Activated T-helper 2 cell treated with anti-CD3 and anti-CD28 coated beads, Interferon-gamma antibody, Interleukin-2, Interleukin-4, amounts not matched to agents 10 μg/mL and 5 μg/mL and 100 μg/mL, durations not matched to agents 14 hours and 24 hours and 36 hours (primary cell): Measurements from ENCODE around the gene HEXD. TPM values are rescaled to one million over a fixed set of nuclear protein-coding genes. Genes with fewer than 3 reads are reported as not detected.
"Not testable (repeated sequence)": the region's sequence is repeated elsewhere in the genome, so short reads cannot be mapped to it uniquely, and the experiment has no call there.

Source experiments
- DNase-seq: peaks from one replicate; pipeline ENCODE4 v3.0.0; 2021; ENCODE audit warnings: low spot score
- H3K27ac Mint-ChIP-seq: one replicate; pipeline ENCODE4 v1.8.0; 2021; ENCODE audit warnings: mixed read lengths
- H3K27me3 Mint-ChIP-seq: one replicate; pipeline ENCODE4 v1.8.0; 2021; ENCODE audit warnings: low read depth, mixed read lengths
- H3K36me3 Mint-ChIP-seq: one replicate; pipeline ENCODE4 v1.8.0; 2021; ENCODE audit warnings: low read depth, mixed read lengths
- H3K4me1 Mint-ChIP-seq: one replicate; pipeline ENCODE4 v1.8.0; 2021; ENCODE audit warnings: low read depth, mixed read lengths
- H3K4me3 Mint-ChIP-seq: one replicate; pipeline ENCODE4 v1.8.0; 2021; ENCODE audit warnings: low read depth, mild to moderate bottlenecking, moderate library complexity, mixed read lengths
- H3K9me3 Mint-ChIP-seq: one replicate; pipeline ENCODE4 v1.8.0; 2021; ENCODE audit warnings: mixed read lengths
- intact Hi-C: fragments of 100-400 bp; cut with micrococcal nuclease; formaldehyde crosslinking; loops from one replicate; pipeline ENCODE4 v1.15.1; 2023
- total RNA-seq: library from RNA; stranded (reverse); gene quantifications from 2 replicates; pipeline ENCODE4 v1.2.3, GENCODE V29; 2022

HEXD gene
- total RNA-seq: 36.6 and 36.7 TPM in 2 replicates

GRCh38 chr17:82418001-82418986 is at the start of gene HEXD, which contains the start of gene OGFOD3:
TSS of gene HEXD (plus strand) at chr17:82418347. CDS start at chr17:82419800, 1,453 bp downstream.
TSS of gene OGFOD3 (minus strand) at chr17:82418586. CDS start at chr17:82418485, 101 bp downstream.
- peaks cover 34% of the 10 kb centered on the region for H3K36me3 Mint-ChIP-seq
- H3K27me3 Mint-ChIP-seq: no peaks in the 10 kb centered on the region
- intact Hi-C loops: loop anchor here (1.0 to 10.0 kb wide), 5 partner anchors 33 to 383 kb away; partner anchors contain the start of genes CYBC1, DCXR, NARF and RAC3
- peak within 1 kb of the TSS; percentile 77 for H3K4me3 Mint-ChIP-seq
- H3K4me1 Mint-ChIP-seq: peaks cover 22% of the 10 kb centered on the region
- H3K9me3 Mint-ChIP-seq: no peaks in the 10 kb centered on the region
- DNase-seq: peak; percentile 85
- H3K27ac Mint-ChIP-seq: peak within 1 kb of the TSS; percentile 60

DNA sequence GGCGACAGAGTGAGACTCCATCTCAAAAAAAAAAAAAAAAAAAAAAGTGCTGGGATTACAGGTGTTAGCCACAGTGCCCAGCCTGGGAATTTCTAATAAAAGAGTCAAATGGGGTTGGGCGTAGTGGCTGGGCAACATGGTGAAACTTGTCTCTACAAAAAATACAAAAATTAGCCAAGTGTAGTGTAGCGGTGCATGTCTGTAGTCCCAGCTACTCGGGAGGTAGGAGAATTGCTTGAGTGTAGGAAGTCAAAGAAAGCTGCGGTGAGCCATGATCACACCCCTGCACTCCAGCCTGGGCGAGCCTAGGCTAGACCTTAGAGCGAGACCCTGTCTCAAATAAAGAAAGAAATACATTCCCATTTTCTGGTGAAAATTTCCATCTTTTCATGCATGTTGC is 48.9 kb upstream of the HEXD start:
- no peak overlapping the region for H3K4me3 Mint-ChIP-seq
- no peaks in the 10 kb centered on the region for H3K9me3 Mint-ChIP-seq
- DNase-seq: no peak
- no peak overlapping the region for H3K27ac Mint-ChIP-seq
- H3K27me3 Mint-ChIP-seq: peaks cover 43% of the 10 kb centered on the region
- no peaks in the 10 kb centered on the region for H3K36me3 Mint-ChIP-seq
- peaks cover 13% of the 10 kb centered on the region for H3K4me1 Mint-ChIP-seq
- intact Hi-C loops: no loop called here

GRCh38 chr17:82370471-82371332 is 47.4 kb upstream of the HEXD start:
- Mint-ChIP-seq H3K4me3 (peak overlapping the region; percentile 42), H3K4me1 (peaks cover 13% of the 10 kb centered on the region), H3K27me3 (peaks cover 40% of the 10 kb centered on the region), H3K9me3 (no peaks in the 10 kb centered on the region), H3K27ac (no peak overlapping the region), H3K36me3 (no peaks in the 10 kb centered on the region)
- DNase-seq: no peak
- intact Hi-C loops: no loop called here

DNA sequence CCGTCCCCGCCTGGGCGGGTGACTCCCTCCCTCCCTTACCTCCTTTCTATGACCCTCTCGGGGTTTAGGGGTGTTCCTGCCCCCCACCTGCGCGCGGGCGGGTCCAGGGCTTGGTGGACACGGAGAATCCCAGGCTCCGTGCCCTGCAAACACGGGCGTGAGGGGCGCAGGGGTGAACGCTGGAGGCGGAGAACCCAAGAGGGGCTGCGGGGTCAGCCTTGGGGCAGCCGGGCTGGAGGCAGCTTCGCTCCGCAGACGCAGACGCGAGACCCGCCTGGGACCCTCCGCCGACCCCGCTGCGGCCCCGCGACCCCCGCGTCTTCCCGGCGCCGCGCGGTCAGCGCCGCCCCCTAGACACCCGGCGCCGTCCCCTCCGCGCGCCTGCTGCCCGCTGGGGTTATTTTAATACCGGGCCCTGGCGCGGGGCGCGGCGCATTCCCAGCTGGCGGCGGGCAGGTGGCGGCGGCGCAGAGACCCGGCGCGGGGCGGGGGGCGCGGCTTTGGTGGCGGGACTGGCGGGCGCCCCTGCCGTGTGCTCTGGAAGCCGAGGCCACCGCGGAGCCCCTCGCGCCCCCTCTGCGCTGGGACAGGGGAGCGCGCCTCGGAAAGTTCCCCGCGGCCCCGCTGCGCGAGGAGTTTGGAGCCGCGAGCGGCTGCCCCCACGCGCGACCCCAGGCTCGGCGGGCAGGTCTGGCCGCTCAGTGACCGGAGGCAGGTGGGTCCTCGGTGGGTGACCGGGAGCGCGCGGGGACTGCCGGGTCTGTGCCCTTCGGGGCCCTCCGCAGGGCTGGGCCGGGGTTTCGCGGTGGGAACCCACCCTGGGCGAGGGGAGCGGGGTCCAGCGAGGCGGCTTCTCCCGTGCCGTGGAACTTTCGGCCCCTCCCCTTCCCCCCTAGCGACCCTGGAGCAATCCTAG is 46.6 kb upstream of the HEXD start, which contains the start of gene UTS2R:
Gene UTS2R, plus strand, starts transcription at position 433 of the 916 bp plus-strand sequence. CDS start 2,560 bp downstream, outside the sequence.
- no peaks in the 10 kb centered on the region for H3K9me3 Mint-ChIP-seq
- H3K4me3 Mint-ChIP-seq: peak within 1 kb of the TSS; percentile 42
- peaks cover 46% of the 10 kb centered on the region for H3K27me3 Mint-ChIP-seq
- H3K4me1 Mint-ChIP-seq: peaks cover 13% of the 10 kb centered on the region
- intact Hi-C loops: no loop called here
- no peak within 1 kb of the TSS for H3K27ac Mint-ChIP-seq
- no peaks in the 10 kb centered on the region for H3K36me3 Mint-ChIP-seq
- DNase-seq: no peak

DNA sequence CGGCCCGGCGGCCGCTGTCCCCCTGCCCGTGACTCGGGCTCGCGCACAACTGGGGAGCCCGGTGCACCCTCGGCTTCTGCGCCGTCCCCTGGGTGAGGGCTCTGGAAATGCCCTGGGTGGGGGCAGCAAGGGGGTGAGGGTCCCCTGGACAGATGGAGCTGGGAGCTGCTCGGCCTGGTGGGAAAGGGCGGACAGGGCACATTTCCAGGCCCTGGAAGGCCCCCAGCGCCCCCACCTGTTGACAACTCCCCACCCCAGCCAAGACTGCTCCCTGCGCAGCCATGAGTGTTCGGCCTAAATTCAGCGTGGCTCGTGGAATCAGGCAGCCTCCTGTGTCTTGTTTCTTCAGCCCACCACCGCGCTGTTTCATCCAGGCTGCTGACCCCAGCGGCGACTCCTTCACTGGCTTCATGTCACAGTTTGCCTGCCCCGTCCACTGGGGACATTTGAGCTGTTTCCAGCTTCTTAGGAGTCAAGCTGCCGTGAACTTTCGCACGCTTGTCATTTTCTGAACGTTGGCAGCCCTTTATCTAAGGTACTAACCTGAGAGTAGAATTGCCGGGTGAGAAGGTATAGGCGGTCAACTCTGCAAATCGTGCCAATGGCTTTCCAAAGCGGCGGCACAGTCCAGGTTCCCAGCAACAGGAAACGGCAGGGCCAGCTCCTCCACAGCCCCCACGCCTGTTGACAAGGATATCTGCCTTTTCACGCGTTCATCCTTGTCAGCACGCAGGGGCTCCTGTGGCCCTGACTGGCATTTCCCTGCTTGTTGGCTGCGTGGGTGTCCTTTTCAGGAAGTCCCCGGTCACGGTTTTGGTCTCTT is 45.7 kb upstream of the HEXD start:
- peak overlapping the region; percentile 21 for H3K4me3 Mint-ChIP-seq
- H3K27me3 Mint-ChIP-seq: peaks cover 42% of the 10 kb centered on the region
- H3K9me3 Mint-ChIP-seq: no peaks in the 10 kb centered on the region
- peaks cover 13% of the 10 kb centered on the region for H3K4me1 Mint-ChIP-seq
- intact Hi-C loops: no loop called here
- no peak for DNase-seq
- H3K36me3 Mint-ChIP-seq: no peaks in the 10 kb centered on the region
- no peak overlapping the region for H3K27ac Mint-ChIP-seq

DNA sequence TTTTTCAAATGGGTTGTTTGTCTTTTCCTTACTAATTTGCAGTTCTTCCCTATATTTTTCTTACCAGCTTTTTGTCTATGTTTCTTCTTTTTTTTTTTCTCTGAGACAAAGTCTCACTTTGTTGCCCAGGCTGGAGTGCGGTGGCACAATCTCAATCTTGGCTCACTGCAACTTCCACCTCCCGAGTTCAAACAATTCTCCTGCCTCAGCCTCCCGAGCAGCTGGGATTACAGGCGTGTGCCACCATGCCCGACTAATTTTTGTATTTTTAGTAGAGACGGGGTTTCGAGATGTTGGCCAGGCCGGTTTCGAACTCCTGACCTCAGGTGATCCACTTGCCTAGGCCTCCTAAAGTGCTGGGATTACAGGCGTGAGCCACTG is 45.1 kb upstream of the HEXD start:
- H3K4me3 Mint-ChIP-seq: not testable (repeated sequence)

GRCh38 chr17:82373731-82374625 is 44.2 kb upstream of the HEXD start:
- no peak for DNase-seq
- intact Hi-C loops: no loop called here
- H3K9me3 Mint-ChIP-seq: no peaks in the 10 kb centered on the region
- no peak overlapping the region for H3K27ac Mint-ChIP-seq
- H3K4me1 Mint-ChIP-seq: peaks cover 13% of the 10 kb centered on the region
- H3K27me3 Mint-ChIP-seq: peaks cover 36% of the 10 kb centered on the region
- no peaks in the 10 kb centered on the region for H3K36me3 Mint-ChIP-seq
- H3K4me3 Mint-ChIP-seq: no peak overlapping the region

More for the DNA sequence above, 45.1 kb upstream of the HEXD start:
- DNase-seq, H3K27ac Mint-ChIP-seq, intact Hi-C loops, H3K9me3 Mint-ChIP-seq, H3K36me3 Mint-ChIP-seq: not testable (repeated sequence)
- Mint-ChIP-seq H3K4me1 (peaks cover 13% of the 10 kb centered on the region), H3K27me3 (peaks cover 36% of the 10 kb centered on the region)

GRCh38 chr17:82374626-82375331 is 43.4 kb upstream of the HEXD start:
- Mint-ChIP-seq H3K9me3 (no peaks in the 10 kb centered on the region), H3K4me3 (no peak overlapping the region), H3K4me1 (peaks cover 11% of the 10 kb centered on the region), H3K27ac (no peak overlapping the region), H3K27me3 (peaks cover 32% of the 10 kb centered on the region), H3K36me3 (no peaks in the 10 kb centered on the region)
- intact Hi-C loops: no loop called here
- no peak for DNase-seq

DNA sequence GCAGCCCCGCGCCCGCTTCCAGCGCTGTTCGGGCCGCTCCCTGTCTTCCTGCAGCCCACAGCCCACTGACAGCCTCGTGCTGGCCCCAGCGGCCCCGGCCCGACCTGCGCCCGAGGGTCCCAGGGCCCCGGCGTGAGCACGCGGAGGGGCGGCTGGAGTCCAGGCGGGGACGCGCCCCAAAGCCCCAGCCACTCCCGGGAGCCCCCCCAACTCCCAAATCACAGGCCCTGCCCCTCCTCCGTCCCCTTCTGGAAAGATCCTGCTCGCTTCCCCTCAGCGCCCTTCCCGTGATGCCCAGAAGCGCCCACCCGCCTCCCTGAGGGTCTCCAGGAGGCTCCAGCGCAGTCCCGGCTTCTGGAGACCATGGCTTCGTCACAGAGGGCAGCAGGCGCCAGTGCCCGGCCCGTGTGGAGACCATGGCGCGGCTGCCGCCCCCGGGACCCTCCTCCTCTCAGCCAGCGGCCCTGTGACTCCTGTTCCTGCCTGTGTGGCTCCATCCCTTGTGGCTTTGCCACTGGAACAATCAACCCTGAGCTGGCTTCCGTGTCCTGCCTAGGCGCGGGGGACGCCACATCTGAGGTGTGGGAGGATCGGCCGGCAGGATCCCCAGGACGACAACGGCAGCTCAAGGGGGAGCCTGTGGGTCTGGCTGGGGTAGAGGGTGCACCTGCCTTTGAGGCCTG is 42.6 kb upstream of the HEXD start:
- no peaks in the 10 kb centered on the region for H3K9me3 Mint-ChIP-seq
- no peaks in the 10 kb centered on the region for H3K36me3 Mint-ChIP-seq
- peaks cover 12% of the 10 kb centered on the region for H3K4me1 Mint-ChIP-seq
- intact Hi-C loops: no loop called here
- H3K27me3 Mint-ChIP-seq: peaks cover 35% of the 10 kb centered on the region
- H3K4me3 Mint-ChIP-seq: no peak overlapping the region
- DNase-seq: no peak
- H3K27ac Mint-ChIP-seq: no peak overlapping the region
